Heart left ventricle (tissue), 16 donors: ENCODE measurements around the gene MELK. TPM values are rescaled to one million over a fixed set of nuclear protein-coding genes. Genes with fewer than 3 reads are reported as not detected.
"Not testable (repeated sequence)": the region's sequence is repeated elsewhere in the genome, so short reads cannot be mapped to it uniquely, and the experiment has no call there.

Experiments used
- ATAC-seq, 4 donors: fragments of 200-7000 bp; cut with Tn5 transposase; one replicate each; pipeline ENCODE4 v1.9.1; 2020 to 2022; ENCODE audit warnings: moderate library complexity in 4 of 4, mild to moderate bottlenecking in 3 of 4, moderate number of reproducible peaks in 1 of 4
- DNase-seq, 5 donors: peaks; one replicate each; pipeline ENCODE4 v3.0.0-alpha.2; 2020
- H3K27ac ChIP-seq, 12 donors: fragments of 200-600 bp; sonication (generic) in 4 of 12; one replicate each; pipeline versions ENCODE4 v1.5.0 to v1.8.0; 2016 to 2022; ENCODE audit warnings: mild to moderate bottlenecking in 2 of 12
- H3K27me3 ChIP-seq, 9 donors: fragments of 200-600 bp; sonication (generic) in 2 of 9; one replicate each; pipeline versions ENCODE4 v1.5.1 to v1.8.0; 2016 to 2022; ENCODE audit warnings: mild to moderate bottlenecking in 3 of 9
- H3K36me3 ChIP-seq, 9 donors: fragments of 200-600 bp; sonication (generic) in 2 of 9; one replicate each; pipeline versions ENCODE4 v1.5.0 to v1.8.0; 2018 to 2022; ENCODE audit warnings: mild to moderate bottlenecking in 2 of 9
- H3K4me1 ChIP-seq, 12 donors: fragments of 200-600 bp; sonication (generic) in 4 of 12; one replicate each; pipeline versions ENCODE4 v1.5.0 to v1.8.0; 2016 to 2022; ENCODE audit warnings: mild to moderate bottlenecking in 3 of 12
- H3K4me3 ChIP-seq, 12 donors: fragments of 200-600 bp; sonication (generic) in 4 of 12; one replicate each; pipeline versions ENCODE4 v1.5.0 to v1.8.0; 2017 to 2022; ENCODE audit warnings: mild to moderate bottlenecking in 9 of 12, moderate library complexity in 4 of 12
- H3K9me3 ChIP-seq, 12 donors: fragments of 200-600 bp; sonication (generic) in 4 of 12; one replicate each; pipeline versions ENCODE4 v1.5.0 to v1.8.0; 2016 to 2022; ENCODE audit warnings: mild to moderate bottlenecking in 1 of 12
- POLR2A ChIP-seq, 2 donors: fragments of 450-650 bp; IDR thresholded peaks; one replicate each; pipeline ENCODE4 v1.6.1; 2017; ENCODE audit warnings: antibody characterized with exemption in 2 of 2, mild to moderate bottlenecking in 2 of 2, moderate library complexity in 2 of 2
- WGBS, 4 donors: extraction: QIAGEN DNeasy Blood & Tissue Kit in 2 of 4; methylation state at CpG; one replicate each; pipeline versions ENCODE4 v1.1.5 to v1.1.7; 2013 to 2018; 5-methylcytosine and 5-hydroxymethylcytosine counted together
- intact Hi-C, 10 donors: fragments of 100-400 bp; cut with DNase I; formaldehyde crosslinking; loops; one replicate each; pipeline versions ENCODE4 v1.11.1 to v1.14.2; 2022
- polyA plus RNA-seq, 2 donors: library from polyadenylated mRNA; stranded (reverse); fragments of 200-250 nt; gene quantifications; one replicate each; pipeline ENCODE4 v1.2.3, GENCODE V29; 2013
- total RNA-seq, 9 donors: library from RNA; depleted of rRNA in 2 of 9; stranded (reverse); fragments of >200 nt in 2 of 9; fragmentation: NEBNext Ultra II Directional in 3 of 9; extraction: Animal tissue kit (Norgen Biotek cat#: 25700) in 3 of 9; gene quantifications; one replicate each; pipeline versions ENCODE4 v1.1.0 to v1.2.4, GENCODE V29; 2016 to 2023
- TF ChIP-seq, protein P1 (sequence below), 12 donors: fragments of 200-600 bp; sonication (generic) in 4 of 12; IDR thresholded peaks; one replicate each; pipeline versions ENCODE4 v1.5.0 to v1.8.0; 2018 to 2022; ENCODE audit warnings: antibody characterized with exemption in 12 of 12, mild to moderate bottlenecking in 5 of 12
- donor health status: ischemic (EF 13 %, LVEDD 7.1; RV severe dilation, severe dysfunction).
- donor health status: healthy with polysubstance abuse.
- donor health status: DM: no; HTN: yes; CAD: no.
- donor health status: DM: no; HTN: no; CAD: no.
- donor health status: ischemic (EF 25% LVEDD 6.9; RV normal size, moderate dysfunction).
- donor health status: ischemic (EF 25% LVEDD 5.7; RV mildly dilated, moderate dysfunction).
- donor health status: healthy.
- donor health status: DM: yes; HTN: yes; CAD: no.
- donor health status: ischemic (EF 35%, LVEDD 5.7; RV mildly dilated, moderate dysfunction).
- donor health status: nonischemic (EF 11% LVEDD 7.7; RV severe dilation, severe dysfunction).
- donor health status: DM: yes; HTN: yes; CAD: no.
- donor health status: PGD.
- donor health status: ischemic (EF 29% LVEDD 5.4; RV normal size, mild dysfunction).
- donor health status: nonischemic (EF 23%, LVEDD 6.1; RV moderate dilation, normal function).

Gene MELK
- total and polyA plus RNA-seq, 11 donors = 0.27 to 5.3 (median 0.53) TPM; not detected in 5

- ATAC-seq = no peak
- Histone ChIP-seq H3K9me3 (no peaks in the 10 kb centered on the region), H3K4me1 (no peaks in the 10 kb centered on the region), H3K27me3 (peaks cover 0 to 5% (median 0%) of the 10 kb centered on the region in 9 donors), H3K36me3 (no peaks in the 10 kb centered on the region), H3K27ac (no peak overlapping the region), H3K4me3 (no peak overlapping the region)
- TF ChIP-seq, protein P1, sequence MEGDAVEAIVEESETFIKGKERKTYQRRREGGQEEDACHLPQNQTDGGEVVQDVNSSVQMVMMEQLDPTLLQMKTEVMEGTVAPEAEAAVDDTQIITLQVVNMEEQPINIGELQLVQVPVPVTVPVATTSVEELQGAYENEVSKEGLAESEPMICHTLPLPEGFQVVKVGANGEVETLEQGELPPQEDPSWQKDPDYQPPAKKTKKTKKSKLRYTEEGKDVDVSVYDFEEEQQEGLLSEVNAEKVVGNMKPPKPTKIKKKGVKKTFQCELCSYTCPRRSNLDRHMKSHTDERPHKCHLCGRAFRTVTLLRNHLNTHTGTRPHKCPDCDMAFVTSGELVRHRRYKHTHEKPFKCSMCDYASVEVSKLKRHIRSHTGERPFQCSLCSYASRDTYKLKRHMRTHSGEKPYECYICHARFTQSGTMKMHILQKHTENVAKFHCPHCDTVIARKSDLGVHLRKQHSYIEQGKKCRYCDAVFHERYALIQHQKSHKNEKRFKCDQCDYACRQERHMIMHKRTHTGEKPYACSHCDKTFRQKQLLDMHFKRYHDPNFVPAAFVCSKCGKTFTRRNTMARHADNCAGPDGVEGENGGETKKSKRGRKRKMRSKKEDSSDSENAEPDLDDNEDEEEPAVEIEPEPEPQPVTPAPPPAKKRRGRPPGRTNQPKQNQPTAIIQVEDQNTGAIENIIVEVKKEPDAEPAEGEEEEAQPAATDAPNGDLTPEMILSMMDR (IDR thresholded peaks at IDR 0.05) = no peak
- no peak for TF ChIP-seq POLR2A (IDR thresholded peaks at IDR 0.05)
- intact Hi-C loops = no loop called here
- DNase-seq = no peak
- WGBS, 4 donors = 67 to 86% (median 77%) methylated on average over 1 of the region's 1 CpG
These were observed 24.2 kb upstream of the MELK start for GRCh38 chr9:36548454-36548853.

GRCh38 chr9:36550135-36550534 lies 22.6 kb upstream of the MELK start:
- Histone ChIP-seq H3K4me3 (no peak overlapping the region), H3K36me3 (no peaks in the 10 kb centered on the region), H3K9me3 (no peaks in the 10 kb centered on the region), H3K27ac (no peak overlapping the region), H3K27me3 (peaks cover 0 to 5% (median 0%) of the 10 kb centered on the region in 9 donors), H3K4me1 (no peaks in the 10 kb centered on the region)
- ATAC-seq = no peak
- intact Hi-C loops = loop anchor here in 1 of 10 donors (10.0 kb wide), 1 partner anchor 55 kb away; no protein-coding TSS in a partner anchor
- DNase-seq = no peak
- 93 to 96% (median 95%) methylated on average over 8 of the region's 8 CpGs for WGBS, 4 donors
- TF ChIP-seq, protein P1 (IDR thresholded peaks at IDR 0.05) = no peak

DNA sequence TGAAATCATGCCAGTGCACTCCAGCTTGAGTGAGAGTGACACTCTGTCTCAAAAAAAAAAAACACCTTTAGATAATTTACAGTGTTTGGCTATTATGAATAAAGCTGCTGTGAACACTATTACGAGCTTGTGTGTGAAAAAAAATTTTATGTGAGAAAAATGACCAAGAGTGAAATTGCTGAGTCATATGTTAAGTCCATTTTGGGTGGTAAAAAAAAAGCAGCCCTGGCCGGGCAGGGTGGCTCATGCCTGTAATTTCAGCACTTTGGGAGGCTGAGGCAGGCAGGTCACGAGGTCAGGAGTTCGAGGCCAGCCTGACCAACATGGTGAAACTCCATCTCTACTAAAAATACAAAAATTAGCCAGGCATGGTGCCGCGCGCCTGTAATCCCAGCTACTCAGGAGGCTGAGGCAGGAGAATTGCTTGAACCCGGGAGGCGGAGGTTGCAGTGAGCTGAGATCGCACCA lies 22.0 kb upstream of the MELK start:
- not testable (repeated sequence) for DNase-seq, H3K9me3 ChIP-seq, H3K36me3 ChIP-seq, H3K27ac ChIP-seq, H3K27me3 ChIP-seq, H3K4me1 ChIP-seq, ATAC-seq, H3K4me3 ChIP-seq
- WGBS, 4 donors = 87 to 88% (median 88%) methylated on average over 10 of the region's 10 CpGs
- intact Hi-C loops = loop anchor here in 1 of 10 donors (10.0 kb wide), 1 partner anchor 56 kb away; no protein-coding TSS in a partner anchor

DNA sequence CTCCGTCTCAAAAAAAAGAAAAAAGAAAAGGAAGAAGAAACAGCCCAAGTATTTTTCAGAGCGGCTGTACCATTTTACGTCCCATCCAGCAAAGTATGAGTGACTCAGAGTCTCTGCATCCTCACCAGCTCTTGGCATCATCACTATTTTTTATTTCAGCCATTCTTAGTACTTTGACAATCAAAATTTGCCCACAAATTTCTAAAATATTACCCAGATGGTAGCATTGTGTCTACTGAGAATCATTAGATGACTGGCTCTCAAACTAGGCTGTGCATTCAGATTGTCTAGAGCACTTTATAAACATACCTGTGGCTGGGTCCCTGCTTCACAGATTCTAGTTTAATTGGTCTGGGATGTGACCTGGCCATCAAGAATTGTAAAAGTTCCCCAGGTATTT lies 21.6 kb upstream of the MELK start:
- no peaks in the 10 kb centered on the region for H3K4me1 ChIP-seq
- H3K27ac ChIP-seq = no peak overlapping the region
- intact Hi-C loops = loop anchor here in 1 of 10 donors (10.0 kb wide), 1 partner anchor 56 kb away; no protein-coding TSS in a partner anchor
- DNase-seq (no peak), ATAC-seq (no peak)
- TF ChIP-seq, protein P1 (IDR thresholded peaks at IDR 0.05) = no peak
- TF ChIP-seq POLR2A (IDR thresholded peaks at IDR 0.05) = no peak
- WGBS, 4 donors = 86 to 88% (median 87%) methylated on average over 3 of the region's 3 CpGs
- no peaks in the 10 kb centered on the region for H3K9me3 ChIP-seq
- no peaks in the 10 kb centered on the region for H3K36me3 ChIP-seq
- H3K27me3 ChIP-seq = peaks cover 0 to 5% (median 0%) of the 10 kb centered on the region in 9 donors
- no peak overlapping the region for H3K4me3 ChIP-seq

DNA sequence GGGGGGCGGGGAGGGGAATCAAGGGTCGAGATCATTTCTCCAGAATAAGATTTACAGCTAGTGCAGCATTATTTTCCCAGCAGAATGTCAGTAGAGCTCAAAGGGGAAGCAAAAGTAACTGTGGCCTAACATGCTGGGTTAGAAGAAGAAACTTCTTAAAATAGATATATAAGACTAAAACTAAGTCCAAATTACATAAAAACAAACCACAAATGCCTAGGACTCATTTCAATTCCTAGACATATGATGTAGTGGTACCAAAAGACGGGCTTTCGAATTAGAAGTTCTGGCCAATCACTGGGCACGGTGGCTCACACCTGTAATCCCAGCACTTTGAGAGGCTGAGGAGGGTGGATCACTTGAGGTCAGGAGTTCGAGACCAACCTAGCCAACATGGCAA lies 20.8 kb upstream of the MELK start:
- no peaks in the 10 kb centered on the region for H3K9me3 ChIP-seq
- H3K4me1 ChIP-seq = no peaks in the 10 kb centered on the region
- no peaks in the 10 kb centered on the region for H3K36me3 ChIP-seq
- H3K27ac ChIP-seq = no peak overlapping the region
- no peaks in the 10 kb centered on the region for H3K27me3 ChIP-seq
- TF ChIP-seq POLR2A (IDR thresholded peaks at IDR 0.05) = no peak
- TF ChIP-seq, protein P1 (IDR thresholded peaks at IDR 0.05) = no peak
- WGBS, 4 donors = 89 to 92% (median 90%) methylated on average over 6 of the region's 6 CpGs
- no peak for DNase-seq
- no peak for ATAC-seq
- intact Hi-C loops = loop anchor here in 1 of 10 donors (10.0 kb wide), 1 partner anchor 57 kb away; no protein-coding TSS in a partner anchor
- H3K4me3 ChIP-seq = no peak overlapping the region
